ENCODE data around the gene RAD9A.

DNA sequence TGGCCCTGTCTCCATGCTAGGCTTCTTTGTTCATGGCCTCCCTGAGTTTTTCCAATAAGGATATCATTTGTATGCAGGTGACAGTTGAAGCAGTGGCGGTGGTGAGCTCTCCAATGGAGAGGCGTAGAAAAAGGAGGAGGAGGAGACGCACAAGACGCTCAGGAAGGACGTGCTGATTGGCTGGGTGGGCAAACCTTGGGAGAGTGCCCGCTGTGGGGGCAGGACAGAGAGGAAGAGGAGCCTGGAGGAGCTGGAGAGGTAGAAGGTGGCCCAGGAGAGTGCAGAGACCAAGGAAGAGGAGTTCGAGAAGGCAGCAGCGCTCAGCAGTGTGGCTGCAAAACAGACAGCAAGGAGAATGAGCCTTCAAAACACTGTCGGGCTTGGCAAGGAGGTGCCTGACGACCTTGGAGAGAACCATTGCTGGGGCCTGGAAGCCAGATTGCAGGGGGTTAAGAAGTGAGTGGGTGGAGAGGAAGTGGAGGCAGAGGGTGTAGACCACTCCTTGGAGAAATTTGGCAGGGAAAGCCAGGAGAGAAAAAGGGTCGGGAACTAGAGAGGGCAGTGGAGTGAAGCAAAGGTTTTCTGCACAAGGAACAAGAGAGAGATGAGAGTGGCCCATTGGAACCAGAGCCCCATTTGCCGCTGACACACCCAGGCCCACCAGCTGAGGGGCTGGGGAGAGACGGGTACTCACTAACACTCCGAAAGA, 25.9 kb upstream of the RAD9A start:
- TF ChIP-seq CTCF (IDR thresholded peaks at IDR 0.05): no peak
- no peak for TF ChIP-seq POLR2A (IDR thresholded peaks at IDR 0.05)

All from prostate gland (tissue), 2 donors.